NCI-H510A treated with DMSO at 0.1 percent for 48 hours (cell line): ENCODE measurements around the gene CFHR4.
"Not testable (repeated sequence)": the region's sequence is repeated elsewhere in the genome, so short reads cannot be mapped to it uniquely, and the experiment has no call there.

Experiments
- DNase-seq: peaks from one replicate; lab custom pipeline; 2025; lab: John Stamatoyannopoulos, UW

CFHR4 gene

DNA sequence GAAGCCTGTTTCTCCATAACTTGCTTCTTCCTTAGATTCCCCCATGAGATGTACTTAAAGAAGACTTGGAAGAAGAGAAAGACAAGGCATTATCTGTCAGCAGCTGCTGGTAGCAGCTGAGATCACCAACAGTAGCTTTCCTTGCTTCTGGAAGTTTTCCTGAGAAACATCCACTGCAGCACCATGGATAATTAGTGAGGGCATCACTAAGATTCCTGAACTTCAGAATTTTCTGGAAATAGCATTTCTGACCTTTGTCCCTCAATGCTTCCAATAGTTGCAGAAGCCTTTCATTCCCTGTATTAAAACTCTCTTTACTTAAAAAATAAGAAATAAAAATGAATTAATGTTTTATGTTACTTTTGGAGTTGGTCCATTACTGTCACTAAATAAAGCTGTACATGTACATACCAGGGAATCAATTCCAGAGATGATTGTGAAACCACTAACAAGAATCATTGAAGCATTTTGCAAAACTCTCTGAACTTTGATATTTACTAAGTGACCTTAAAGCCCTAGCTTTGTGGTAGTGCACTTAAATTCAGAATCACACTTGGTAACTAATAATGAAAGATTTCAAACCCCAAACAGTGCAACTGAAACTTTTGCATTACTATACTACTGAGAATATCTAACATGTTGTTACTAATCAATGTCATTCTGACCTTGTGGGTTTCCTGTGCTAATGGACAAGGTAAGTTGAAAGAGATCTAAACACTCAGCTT is at the start of gene CFHR4:
Gene CFHR4 (plus strand): TSS at position 538 of the 725 bp plus-strand sequence. CDS start 99 bp downstream, at position 637.
- DNase-seq: no peak

DNA sequence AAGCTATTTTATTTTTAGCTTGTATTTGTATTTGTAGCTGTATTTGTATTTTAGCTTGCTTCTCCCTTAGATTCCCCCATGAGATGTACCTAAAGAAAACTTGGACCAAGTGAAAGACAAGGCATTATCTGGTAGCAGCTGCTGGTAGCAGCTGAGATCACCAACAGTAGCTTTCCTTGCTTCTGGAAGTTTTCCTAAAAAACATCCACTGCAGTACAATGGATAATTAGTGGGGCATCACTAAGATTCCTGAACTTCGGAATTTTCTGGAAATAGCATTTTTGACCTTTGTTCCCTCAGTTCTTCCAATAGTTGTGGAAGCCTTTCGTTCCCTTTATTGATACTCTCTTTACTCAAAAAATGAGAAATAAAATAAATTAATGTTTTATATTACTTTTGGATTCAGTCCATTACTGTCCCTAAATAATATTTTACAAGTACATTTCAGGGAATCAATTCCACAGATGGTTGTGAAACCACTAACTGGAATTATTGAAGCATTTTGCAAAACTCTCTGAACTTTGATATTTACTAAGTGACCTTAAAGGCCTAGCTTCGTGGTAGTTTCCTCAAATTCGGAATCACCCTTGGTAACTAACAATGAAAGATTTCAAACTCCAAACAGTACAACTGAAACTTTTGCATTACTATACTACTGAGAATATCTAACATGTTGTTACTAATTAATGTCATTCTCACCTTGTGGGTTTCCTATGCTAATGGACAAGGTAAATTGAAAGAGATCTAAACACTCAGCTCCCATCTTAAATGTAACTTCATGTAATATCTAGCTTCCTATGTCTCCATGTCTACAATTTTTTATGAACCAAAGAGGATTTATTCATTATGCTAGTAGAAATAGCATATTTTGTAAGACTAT is 38.0 kb upstream of the CFHR4 start:
- not testable (repeated sequence) for DNase-seq

DNA sequence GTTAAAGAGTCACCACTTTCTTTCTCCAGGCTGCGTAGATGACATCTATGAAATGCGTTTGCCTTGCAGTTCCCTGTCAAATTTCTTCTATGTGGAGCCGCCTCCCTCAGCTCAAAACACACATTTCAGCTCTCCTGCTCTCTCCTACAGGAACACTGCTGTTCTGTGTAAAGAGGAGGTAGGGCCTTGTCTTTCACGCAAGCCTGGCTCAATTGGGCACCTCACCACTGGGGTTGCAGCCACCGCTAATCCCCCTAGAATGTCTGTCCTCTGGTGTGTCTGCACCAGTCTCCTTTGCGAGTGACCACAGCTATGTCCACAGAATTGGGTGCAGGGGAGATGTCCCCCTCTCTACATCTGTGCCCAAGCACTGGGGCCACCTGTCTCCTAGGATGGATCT is 31.8 kb upstream of the CFHR4 start:
- no peak for DNase-seq

DNA sequence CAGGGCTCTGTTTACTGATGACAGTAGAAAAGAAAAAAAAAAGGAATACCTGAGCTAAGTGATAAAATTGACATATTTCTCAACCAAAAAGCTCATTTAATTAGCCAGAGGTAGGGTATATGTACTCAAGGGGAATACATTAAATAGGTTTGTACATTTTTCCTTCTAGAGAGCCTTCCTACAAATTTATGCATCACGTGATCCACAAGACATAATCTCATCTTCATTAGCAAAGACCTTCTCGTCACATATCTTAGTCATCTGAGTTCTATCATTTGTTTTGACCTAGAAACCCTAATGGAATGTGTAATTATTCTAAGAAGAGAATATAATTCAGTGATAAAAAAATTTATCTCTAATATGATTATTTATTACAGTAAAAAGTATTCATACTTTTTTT is 30.7 kb upstream of the CFHR4 start:
- no peak for DNase-seq

DNA sequence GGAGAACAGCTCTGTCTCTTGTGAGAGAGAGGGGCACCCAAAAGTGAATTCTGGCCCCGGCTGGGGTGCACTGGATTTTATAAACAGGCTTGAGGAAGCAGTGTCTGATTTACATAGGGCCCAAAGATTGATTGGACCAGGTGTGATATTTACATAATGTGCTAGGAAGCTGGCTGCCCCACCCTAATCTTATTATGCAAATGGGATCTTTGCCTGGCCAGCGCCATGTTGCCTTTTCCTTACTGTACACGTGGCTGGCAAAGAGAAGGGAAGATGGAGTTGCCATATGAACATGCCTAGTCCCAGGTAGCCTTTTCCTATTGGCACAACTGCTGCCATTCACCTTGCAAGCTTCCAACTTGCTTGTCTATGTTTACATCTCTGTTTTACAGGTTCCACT is 29.0 kb upstream of the CFHR4 start:
- no peak for DNase-seq

DNA sequence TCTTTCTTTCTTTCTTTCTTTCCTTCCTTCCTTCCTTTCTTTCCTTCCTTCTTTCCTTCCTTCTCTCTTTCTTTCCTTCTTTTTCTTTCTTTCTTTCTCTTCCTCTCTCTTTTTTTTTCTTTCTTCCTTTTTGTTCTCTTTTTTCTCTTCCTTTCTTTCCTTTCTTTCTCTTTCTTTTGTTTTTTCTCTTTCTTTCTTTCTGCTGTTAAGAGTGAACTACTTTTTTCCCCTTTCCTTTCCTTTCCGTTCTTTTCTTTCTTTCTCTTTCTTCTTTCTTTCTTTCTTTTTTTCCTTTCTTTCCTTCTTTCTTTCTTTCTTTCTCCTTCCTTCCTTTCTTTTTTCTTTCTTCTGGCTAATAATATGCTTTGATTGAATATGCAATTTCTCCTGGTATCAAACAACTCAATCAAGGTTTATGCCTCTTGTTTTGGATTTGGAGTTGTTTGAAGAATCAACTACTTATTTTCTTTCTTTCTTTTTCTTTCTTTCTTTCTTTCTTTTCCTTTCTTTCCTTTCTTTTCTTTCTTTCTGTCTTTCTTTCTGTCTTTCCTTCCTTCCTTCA is 27.4 kb upstream of the CFHR4 start:
- DNase-seq: no peak

DNA sequence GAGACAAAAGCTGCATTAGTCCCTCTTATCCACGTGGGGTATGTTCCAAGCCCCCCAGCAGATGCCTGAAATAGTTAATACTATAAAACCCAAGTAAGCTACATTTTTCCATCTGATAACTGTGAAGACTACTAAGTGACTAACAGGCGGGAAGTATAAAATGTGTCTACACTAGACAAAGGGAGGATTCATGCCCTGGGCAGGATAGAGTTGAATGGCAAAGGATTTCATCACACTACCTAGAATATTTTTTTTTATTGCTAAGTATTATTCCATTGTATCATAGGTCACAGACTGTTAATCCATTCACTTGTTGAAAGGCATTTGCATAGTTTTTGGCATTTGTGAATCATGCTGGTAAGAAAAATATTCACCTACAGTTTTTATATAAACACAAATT is 26.4 kb upstream of the CFHR4 start:
- DNase-seq: no peak

DNA sequence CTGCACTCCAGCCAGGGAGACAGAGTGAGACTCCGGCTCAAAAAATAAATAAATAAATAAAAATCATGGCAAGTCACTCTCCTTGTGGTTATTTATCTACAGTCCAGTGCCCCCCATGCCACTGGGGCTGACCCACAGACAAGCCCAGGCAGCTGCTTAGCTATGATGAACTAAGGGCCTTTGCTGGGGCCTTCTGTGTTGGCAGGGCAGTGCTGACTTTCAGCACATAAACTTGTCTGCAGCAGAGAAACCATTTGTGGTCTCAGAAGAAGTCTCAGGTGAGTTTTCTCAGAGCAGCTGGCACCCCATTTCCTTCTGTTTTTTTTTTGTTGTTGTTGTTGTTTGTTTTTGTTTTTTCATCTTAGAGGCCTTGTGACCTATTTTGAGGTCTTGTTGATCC is 20.9 kb upstream of the CFHR4 start:
- no peak for DNase-seq

DNA sequence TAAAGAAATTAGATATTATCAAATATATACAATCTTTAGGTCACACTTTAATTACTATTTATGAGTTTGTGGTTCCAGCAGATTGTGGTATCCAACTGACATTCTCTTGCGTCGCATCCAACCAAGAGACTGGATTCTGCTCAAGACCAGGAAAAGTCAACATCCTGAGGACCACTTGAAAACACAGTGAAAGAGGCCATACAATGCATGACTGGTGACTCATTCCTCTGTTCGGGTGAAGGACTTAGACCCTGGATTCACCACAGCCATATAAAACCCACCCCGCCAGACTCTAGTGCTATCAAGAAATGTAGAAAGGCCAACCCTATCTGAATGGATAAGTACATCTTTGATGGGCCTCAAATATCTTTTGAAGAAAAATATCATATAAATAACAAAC is 14.5 kb upstream of the CFHR4 start:
- peak; percentile 74 for DNase-seq

DNA sequence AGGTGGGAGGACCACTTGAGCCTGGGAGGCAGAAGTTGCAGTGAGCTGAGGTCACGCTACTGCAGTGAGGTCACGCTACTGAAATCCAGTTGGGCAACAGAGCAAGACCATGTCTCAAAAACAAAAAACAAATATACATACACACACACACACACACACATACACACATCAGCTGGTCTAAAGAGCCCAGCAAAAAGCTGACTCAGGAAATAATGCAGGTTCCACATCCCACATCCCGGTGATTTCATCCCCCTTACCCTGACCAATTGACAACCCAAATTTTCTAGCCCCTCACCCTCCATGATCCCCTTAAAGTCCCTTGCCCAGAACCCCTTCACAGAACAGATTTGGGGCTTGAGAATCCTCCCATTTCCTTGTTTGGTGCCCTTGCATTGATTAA is 11.9 kb upstream of the CFHR4 start:
- DNase-seq: no peak

DNA sequence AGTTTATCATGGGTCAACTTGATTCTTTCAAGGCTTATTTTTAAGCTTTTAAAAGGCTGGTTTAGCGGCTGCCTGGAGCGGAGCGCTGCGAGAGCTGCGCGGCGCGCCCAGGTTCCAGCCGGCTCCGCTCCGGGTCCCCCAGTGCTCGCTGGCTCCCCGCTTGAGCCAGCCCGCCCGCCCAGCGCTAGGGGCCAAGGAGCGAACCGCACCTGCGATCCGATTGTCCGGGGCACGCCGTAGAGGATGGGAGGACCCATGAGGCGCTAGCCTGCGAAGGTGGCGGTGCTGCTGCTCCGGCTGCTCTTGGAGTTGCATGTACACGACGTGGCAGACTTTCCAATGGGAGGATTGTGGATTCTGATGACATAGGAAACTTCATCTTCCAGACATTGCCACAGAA is 9.9 kb upstream of the CFHR4 start:
- DNase-seq: no peak

DNA sequence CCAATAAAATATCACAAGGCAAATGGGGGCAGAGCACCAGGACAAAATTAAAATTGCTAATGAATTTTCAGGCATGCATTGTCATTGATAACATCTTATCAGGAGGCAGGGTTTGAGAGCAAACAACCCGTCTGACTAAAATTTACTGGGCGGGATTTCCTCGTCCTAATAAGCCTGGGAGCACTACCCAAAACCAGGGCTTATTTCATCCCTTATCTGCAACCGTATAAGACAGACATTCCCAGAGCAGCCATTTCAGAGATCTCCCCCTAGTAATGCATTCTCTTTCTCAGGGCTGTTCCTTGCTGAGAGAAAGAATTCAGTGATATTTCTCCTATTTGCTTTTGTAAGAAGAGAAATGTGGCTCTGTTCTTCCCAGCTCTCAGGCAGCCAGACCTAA is 1.3 kb upstream of the CFHR4 start:
- DNase-seq: not testable (repeated sequence)

DNA sequence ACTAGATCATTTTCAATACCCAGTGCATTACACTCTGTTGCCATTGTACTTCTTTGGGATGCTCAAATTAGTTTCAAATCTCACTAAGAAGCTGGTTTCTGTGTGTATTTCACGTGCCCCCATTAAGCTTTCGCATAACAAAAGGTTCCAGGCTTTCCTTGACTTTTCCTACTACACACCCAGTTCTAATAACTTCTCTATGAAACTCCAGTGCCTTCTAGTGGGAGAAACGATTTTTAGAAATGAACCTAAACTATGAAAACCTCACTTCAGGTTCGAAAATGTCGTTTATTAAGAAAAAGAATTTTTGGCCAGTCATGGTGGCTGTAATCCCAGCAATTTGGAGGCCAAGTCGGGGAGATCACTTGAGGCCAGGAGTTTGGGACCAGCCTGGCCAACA is 2.8 kb downstream of the CFHR4 start:
- no peak for DNase-seq

DNA sequence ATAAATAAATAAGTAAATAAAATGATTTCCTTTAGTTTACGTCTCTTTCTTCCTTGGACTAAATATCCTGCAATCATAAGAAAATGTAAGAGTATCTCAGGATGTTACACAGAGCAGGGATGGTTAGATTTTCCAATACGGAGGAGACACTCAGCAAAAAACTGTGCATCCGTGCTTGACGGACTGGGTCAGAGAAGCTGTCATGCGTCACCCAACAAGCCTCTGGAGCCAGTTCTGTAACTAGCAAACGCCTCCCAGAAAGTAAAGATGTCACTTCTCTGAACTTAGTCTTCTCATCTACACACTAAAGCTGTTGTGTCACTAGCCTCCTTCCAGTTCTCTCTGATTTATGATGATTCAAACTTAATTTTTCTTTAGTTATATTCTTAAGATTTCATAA is 3.4 kb downstream of the CFHR4 start:
- no peak for DNase-seq

DNA sequence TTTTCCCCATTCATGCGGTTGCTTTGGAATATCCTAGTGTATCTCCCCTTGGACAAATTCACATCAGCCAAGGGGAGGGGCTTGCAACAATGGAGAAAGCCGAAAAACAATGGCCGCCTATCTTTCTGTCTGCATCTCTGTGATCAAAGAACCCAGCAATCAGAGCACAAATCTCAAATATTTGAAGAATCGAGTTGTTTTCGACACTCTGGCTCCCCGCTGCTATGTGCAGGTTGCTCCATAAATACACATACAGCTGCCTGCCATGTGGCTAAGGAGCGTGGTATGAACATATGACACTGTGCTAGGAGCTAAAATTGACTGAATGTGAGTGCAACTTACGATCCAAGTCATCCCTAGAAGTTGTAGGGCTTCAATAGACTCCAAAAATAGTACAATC is 8.5 kb downstream of the CFHR4 start:
- no peak for DNase-seq

DNA sequence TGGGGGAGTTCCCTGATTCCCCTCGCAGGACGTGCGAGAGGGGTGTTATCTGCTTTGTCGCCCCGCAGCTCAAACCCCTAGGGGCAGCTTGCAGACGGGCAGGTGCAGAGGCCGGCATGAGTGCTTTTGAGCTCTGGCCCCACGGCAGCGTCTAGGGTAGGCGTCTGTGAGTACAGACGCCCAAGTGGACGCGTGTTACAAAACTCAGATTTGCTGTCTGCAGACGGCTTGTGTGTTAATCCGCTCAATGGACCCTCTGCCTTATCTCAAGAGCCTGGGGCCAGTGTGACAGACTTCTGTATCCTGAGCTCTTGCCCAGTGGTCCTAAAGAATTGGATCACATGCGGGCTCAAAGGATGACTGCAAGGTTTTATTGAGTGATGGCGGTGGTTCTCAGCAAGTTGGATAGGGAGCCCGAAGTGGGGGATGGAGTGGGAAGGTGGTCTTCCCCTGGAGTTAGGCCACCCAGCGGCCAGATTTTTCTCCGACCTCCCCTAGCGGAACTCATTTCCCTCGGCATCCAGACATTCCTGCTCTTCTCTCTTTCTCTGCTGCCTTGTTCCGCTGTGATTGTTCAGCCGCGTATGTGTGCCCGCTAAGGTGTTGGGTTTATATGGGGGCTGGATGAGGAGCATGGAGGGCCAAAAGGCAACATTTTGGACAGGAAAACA is 9.4 kb downstream of the CFHR4 start:
- no peak for DNase-seq

DNA sequence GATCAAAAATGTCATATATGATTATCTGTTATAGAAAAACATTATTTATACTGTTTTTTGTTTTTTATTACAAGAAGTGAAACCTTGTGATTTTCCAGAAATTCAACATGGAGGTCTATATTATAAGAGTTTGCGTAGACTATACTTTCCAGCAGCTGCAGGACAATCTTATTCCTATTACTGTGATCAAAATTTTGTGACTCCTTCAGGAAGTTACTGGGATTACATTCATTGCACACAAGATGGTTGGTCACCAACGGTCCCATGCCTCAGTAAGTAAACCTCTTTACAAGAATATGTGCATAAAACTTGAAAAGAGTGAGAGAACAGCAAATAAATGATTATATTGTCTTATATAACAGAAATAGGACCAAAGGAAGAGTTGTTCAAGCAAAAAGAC is 14.5 kb downstream of the CFHR4 start:
- no peak for DNase-seq

DNA sequence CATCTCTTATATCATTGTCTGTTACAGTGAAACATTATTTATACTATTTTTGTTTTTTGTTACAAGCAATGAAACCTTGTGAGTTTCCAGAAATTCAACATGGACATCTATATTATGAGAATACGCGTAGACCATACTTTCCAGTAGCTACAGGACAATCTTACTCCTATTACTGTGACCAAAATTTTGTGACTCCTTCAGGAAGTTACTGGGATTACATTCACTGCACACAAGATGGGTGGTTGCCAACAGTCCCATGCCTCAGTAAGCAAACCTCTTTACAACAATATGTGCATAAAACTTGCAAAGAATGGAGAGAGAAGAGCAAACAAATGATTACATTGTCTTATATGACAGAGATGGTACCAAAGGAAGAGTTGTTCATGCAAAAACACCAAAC is 22.4 kb downstream of the CFHR4 start:
- no peak for DNase-seq

DNA sequence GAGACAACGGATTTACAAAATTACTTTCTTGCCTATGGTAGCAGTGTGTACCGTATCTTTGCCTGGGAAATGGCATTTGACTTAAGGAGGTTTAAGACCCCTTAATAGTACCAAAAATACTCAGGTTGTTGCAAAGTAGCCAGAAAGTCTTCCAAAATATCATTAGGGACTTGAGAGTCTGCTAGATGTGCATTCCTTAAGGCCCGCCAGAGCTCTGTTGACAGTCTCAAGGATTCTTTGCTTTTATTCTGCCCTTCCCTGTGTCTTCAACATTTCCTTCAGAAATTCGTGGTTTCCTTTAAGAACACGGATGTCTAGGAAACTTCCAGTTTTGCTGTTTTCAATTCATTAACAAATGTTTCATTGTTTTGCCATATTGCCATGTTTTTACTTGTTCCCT is 24.4 kb downstream of the CFHR4 start:
- DNase-seq: not testable (repeated sequence)

DNA sequence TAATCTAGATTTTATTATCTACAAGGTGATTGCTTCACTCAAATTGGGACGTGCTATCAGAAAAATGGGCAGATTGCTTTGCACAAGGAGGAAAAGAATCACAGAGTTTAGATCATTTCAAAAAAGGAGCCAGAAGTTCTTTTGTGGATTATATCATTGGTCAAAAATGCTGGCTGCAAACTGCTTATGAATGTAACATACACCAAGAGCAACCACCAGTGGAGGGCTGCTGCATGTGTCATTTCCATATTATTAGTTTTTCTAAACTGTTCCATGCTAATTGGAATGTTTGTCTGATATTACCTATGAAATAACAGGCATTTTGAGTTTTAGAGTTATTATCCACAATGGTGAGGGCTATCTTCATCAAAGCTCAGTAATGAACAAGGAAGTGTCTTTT is 39.0 kb downstream of the CFHR4 start:
- not testable (repeated sequence) for DNase-seq

DNA sequence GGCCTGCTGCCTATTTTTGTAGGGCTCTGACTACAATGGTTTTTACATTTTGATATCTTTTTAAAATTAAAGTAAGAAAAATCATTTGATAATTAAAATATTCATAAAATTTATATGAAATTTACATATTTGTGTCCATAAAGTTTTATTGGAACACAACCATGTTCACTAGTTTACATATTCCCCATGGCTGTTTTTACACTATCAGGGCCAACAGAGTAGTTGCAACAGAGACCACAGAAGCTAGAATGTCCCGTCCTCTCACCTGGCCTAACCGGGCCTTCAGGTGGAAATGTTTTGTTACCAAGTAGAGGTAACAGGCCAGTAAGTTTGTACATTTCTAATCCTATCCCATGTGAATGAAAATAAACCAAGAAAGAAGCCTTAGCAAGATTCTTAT is 45.0 kb downstream of the CFHR4 start:
- not testable (repeated sequence) for DNase-seq

DNA sequence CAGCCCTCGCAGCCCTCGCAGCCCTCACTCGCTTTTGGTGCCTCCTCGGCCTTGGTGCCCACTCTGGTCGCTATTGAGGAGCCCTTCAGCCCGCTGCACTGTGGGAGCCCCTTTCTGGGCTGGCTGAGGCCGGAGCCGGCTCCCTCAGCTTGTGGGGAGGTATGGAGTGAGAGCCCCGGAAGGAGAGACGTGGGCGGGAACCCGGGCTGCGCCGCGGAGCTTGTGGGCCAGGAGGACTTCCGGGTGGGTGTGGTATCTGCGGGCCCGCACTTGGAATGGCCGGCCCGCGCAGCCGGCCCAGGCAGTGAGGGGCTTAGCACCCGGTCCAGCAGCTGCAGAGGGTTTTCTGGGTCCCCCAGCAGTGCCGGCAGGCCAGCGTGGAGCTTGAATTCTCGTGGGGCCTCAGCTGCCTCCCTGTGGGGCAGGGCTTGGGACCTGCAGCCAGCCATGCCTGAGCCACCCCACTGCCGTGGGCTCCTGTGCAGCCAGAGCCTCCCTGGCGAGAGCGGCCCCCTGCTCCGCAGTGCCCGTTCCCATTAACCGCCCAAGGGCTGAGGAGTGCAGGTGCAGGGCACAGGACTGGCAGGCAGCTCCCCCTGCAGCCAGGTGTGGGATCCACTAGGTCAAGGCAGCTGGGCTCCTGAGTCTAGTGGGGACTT is 45.8 kb downstream of the CFHR4 start:
- DNase-seq: no peak
